ENCODE data around the gene TMCC2.
"Not testable (repeated sequence)": the region's sequence is repeated elsewhere in the genome, so short reads cannot be mapped to it uniquely, and the experiment has no call there.

TMCC2 gene

DNA sequence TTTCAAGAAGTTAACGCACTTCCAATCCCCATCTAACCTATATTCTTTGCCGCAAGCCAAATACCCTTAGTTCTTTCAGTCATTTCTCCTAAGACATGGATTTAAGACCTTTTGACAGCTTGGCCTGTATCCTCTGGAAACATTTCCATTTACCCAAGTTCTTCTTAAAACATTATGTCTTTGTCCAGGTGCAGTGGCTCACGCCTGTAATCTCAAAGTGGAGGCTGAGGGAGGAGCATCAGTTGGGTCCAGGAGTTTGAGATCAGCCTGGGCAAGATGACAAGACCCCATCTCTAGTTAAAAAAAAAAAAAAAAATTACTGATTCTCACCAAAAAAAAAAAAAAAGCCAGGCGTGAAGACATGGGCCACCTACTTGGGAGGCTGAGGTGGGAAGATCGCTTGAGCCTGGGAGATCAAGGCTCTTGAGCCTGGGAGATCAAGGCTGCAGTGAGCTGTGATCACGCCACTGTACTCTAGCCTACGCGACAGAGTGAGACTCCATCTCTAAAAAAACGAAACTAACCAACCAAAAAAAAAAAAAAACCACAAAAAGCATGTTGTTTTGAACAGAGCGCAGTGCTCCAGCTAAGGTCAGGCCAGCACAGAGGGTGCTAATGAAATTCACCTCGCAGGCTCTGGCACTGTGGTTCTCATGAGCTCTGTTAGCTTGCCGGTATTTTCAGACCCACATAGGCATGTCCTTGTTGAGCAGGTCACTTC lies 57.8 kb downstream of the TMCC2 start:
- DNase-seq: peak; percentile 62

DNA sequence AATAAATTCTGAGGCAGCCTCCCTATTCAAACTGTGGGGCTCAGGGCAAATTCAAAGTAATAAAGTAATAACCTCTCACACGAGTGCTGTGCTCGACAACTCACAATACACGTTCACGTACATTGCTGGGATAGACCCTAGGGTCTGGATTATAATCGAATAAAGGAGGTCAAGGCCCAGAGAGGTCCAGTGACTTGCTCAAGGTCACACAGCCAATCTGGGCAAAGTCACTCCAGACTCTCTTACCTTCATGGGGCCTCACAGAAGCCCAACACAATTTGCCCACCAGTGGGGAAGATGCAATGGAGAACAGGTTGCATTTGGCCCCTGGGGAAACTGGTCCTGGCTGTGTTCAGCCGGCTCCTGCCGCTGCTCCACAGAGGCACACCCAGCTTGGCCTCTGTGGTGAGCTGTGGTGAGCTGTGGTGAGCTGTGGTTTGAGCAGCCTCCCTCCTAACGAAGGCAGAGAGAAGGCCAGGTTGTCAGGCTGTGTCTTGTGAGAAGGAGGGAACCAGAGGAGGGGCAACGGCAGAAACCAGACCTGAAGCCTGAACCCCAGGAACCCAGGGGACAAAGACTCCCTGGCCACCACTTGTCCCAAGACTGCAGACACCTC lies 58.7 kb downstream of the TMCC2 start:
- peak; percentile 62 for DNase-seq

DNA sequence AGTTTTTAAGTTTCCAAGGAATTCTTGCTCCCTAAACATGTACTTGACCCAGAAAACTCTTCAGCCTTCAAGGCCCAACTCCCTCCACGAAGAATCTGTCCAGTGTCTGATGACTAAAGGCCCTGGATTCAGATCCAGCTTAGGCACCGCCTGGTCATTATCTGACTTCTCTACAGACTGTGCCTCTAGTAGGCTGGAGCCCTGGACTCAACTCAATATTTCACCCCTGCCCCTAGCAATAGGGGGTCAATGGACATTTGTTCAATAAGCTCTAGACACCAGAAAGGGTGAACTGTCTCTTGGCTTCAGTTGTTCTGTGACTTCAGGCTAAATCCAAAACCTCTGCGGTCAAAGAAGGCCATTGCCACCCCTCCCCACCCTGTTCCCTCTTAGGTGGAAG lies 59.3 kb downstream of the TMCC2 start:
- DNase-seq: no peak

DNA sequence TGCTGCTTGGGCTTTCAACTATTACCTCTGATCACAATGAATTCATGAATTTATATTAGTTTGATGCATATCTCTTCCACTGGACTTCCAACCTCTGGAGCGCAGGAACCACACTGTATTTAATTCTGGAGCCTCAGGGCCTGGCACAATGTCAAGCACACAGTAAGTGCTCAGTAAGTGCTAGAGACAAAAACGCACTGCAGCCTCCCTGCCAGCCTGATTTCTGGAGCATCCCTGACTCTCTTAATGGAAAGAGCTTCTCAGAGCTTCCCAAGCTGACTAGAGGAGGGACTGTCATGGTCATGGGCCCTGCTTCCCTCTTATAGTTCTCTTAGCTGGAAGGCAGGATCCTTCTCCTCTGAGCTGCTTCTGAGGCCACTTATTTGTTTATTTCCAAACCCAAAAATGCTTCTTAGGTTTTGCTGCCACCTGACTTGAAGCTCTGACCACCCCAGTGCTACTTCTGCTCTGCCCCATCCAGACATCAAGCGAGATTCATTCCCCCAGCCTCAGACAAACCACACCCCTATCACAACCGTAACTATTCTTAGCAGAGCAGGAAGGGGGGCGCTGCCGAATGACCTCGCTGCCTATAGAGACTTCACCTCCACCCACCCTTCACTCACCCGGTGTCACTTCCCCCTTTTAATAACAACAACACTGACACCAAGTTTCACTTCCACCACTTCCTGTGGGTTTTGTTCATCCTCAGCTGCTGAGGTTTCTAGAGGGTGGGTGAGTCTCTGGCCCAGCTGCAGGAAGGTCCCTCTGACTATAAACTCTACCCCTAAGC lies 60.2 kb downstream of the TMCC2 start:
- DNase-seq: peak; percentile 70

DNA sequence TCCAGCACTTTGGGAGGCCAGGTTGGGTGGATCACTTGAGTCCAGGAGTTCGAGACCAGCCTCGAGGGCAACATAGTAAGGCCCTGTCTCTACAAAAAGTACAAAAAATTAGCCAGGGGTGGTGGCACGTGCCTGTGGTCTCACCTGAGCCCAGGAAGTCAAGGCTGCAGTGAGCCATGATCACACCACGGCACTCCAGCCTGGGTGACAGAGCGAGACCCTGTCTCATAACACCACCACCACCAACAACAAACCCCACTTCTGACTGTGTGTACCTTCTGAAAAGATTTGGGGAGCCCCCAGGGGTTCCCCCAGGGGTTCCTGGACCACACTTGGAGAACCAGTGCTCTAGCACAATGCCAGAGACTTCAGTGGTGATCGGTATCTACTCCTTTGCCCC lies 63.9 kb downstream of the TMCC2 start:
- DNase-seq: no peak

- no peak for DNase-seq
Observed at GRCh38 chr1:205293350-205294074, 65.8 kb downstream of the TMCC2 start.

DNA sequence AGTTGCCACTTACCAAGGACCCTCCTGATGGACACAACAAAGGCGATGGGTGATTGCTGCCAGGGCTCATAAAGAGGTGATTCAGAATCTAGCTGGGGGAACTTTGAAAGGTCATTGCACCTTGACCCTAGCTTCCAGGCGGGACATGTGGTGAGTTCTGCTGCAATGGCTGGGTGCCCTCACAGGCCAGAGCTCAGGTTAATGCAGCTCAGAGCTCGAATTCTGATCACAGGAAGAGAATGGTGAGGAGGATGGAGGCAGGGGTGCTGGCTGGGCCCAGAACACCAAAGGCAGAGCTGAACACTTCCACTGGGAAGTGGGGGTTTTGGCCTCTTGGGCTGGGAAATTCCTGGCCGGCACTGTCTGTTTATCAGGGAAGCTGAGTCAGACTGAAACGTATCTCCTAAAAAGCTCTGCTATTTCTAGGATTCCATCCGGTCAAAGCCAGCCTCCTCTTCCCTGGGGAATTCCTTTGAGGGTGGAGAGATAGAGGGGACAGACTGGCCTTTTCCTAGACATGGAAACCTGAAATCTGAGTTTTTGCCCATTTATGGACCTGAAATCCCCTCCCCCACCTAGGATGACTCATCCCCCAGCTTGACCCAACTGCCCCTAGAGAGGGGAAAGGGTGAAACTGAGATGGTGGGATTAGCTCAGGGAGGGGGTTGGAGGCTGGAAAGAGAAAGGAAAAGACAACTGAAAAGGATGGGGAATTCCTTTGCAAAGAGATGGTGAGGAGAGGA lies 66.6 kb downstream of the TMCC2 start:
- no peak for DNase-seq

DNA sequence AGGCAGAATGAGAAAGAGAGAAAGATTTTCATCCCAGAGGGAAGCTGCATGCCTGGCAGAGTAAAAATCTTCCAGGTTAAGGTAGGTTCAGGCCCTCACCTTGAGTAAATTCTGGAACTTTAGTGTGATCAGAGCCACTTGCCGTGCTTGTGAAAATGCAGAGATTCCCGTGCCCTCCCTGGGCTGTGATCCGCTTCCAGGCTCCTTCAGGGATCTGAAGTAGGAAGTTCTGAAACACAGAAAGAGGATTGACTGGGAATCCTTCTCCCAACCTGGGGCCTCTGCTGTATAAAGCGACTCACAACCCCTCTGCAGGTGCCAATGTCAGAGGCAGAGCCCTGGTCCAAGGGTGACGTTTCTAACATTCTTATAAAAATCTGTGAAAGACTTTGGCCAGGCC lies 67.2 kb downstream of the TMCC2 start:
- DNase-seq: no peak

DNA sequence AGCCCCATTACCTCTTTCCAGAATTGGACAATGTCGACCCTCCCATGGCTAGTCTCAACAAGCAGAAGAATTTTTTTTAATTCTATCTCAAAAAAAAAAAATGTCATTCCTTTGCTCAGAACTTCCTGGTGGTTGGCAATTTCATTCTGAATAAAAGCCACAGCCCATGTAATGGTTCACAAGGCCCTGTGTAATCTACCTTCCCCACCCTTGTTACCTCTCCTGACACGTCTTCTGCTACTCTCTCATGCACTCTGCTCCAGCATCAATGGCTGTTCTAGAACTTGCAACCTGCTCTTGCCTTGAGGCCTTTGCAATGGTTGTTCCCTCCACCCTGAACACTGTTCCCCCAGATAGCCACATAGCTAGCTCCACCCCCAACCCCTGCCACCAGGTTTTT lies 68.4 kb downstream of the TMCC2 start:
- DNase-seq: no peak

DNA sequence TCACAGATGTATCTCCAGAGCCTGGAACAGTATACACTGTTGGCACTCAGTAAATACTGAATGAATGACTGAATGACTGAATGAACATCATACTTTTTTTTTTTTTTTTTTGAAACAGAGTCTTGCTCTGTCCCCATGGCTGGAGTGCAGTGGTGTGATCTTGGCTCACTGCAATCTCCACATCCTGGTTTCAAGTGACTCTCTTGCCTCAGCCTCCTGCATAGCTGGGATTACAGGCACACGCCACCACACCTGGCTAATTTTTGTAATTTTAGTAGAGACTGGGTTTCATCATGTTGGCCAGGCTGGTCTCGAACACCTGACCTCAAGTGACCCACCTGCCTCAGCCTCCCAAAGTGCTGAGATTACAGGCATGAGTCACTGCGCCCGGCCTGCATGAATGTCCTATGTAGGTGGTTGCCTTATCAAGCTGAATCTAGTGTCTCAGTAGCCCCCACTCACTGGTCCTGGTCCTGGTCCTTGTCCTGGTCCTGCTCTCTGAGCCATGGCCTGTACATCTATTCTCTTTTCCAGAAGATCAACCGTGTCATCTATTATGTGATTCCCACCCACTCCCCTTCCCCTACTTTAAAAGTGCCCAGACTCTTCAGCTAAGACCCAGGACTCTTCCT lies 69.9 kb downstream of the TMCC2 start:
- DNase-seq: not testable (repeated sequence)

GRCh38 chr1:205298191-205298994 lies 70.6 kb downstream of the TMCC2 start:
- no peak for DNase-seq

DNA sequence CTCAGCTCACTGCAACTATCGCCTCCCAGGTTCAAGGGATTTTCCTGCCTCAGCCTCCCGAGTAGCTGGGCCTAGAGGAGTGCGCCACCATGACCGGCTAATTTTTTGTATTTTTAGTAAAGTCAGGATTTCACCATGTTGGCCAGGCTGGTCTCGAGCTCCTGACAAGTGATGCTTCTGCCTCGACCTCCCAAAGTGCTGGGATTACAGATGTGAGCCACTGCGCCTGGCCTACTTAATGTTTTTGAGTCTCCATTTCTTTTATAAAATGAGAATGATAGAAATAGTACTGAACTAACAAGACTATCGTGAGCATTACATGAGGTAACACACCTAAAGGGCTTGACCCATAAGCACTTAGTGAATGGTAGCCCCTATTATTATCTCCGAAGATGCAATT lies 72.4 kb downstream of the TMCC2 start:
- no peak for DNase-seq

- DNase-seq: no peak
Observed at GRCh38 chr1:205301205-205301821, 73.6 kb downstream of the TMCC2 start.

GRCh38 chr1:205301842-205302588 lies 74.3 kb downstream of the TMCC2 start:
- DNase-seq: no peak

GRCh38 chr1:205303247-205303888 lies 75.6 kb downstream of the TMCC2 start:
- no peak for DNase-seq

DNA sequence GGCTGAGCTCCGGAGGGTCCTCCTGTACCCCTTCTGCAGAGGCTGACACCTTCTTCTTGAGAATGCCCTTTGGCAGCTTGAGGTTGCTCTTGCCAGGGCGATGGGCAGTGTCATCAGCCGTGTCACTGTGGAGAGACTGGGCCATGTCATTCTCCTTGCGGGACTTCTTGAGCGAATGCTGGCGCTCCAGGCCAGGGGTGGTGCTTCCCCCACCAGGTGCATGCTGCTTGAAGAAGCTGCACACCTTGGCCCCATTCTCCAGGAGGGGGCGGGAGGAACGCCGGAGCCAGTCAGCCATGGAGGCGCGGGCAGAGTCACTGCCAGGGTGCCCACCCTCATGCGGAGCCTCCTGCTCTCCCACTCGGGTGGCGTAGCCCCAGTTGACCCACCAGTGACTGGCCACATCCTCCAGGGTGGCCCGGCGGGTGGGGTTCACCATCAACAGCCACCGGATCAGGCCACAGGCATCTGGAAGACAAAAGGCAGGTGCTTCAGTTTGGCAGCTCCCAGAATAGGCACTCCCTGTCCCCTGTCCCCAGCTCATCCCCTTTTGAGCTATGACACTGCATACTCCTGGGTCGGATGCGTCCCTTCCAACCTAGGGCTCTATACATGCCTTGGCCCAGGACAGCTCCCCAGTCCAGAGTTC lies 76.4 kb downstream of the TMCC2 start:
- DNase-seq: no peak

DNA sequence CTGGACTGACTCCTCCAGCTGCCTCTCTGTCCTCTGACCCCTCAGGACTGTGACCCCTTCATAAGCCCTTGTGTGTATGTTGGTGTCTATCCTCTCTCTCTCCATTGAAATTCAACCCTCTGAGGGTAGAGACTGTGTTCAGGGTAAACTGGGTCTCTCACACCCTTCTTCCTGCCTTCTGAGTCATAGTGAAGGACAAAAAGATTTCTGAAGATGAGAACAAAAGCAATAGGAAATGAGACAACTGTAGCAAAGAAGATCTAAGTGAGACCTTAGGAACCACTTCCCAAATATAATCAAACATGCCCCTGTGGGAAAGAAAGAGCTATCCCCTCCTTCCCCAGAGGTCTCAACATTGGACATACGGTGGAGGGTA lies 76.9 kb downstream of the TMCC2 start:
- DNase-seq: no peak

DNA sequence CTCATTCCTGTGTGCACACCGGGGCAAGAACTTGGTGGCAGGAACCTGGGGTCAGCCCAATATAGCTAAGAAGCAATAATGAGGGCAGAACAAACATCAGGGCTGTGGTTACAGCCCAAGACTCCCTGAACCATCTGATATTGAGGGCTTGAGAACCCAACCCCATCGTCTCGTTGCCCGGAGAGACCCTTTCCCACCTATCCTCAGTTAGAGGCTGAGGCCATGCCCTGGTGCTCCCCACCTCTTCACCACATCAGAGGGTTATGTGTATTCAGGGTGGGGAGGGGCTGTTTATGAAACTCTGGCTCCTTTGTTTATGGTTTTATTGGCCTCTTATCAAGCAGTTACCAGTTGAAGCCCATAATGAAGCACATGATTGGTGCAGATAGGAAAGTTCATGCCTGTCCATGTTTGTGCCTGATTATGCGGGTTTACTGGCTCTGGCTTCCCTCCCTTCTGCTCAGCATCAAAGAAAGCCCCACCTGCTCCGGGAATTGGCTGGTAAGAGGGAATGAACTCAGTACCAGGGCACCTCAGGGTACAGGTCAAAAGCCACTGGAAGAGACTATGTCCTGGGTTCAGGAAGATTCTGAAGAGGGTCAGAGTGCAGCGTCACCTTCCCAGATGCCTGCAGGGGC lies 79.3 kb downstream of the TMCC2 start:
- DNase-seq: no peak
